ENCODE results near the gene UTP11. TPM values are rescaled to one million over a fixed set of nuclear protein-coding genes. Genes with fewer than 3 reads are reported as not detected.

UTP11 gene
- total and polyA plus RNA-seq, 2 of the 8 experiments (the other 6 are each of a cell fraction or from before 2014, with no cell fraction given), result 19.5 to 60.5 TPM

DNA sequence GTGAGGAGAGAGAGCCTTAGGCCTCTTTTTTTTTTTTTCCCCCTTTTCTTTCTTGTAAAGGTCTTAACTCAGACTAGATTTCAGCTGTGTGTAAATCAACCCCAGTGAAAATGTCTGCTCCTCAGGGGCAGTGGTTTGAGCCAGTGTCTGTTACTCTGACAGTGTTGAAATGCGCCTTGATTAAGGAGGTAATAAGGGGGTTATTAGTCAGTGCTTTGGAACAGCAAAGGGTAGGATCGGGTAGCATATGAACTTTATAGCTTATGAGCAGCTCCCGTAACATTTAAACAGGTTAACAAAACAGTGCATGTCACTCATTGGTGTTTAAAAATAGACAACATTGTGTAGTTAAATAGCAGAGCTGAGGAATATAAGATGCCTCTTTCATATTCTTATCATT lies 10.3 kb downstream of the UTP11 start:
- POLR2A ChIA-PET (ENCODE audit: partially characterized antibody), result interaction anchor here (0.7 to 1.7 kb wide), 5 partner anchors 9 to 481 kb away, joined by 3 to 7 read pairs (median 4); no protein-coding TSS in a partner anchor

More for the DNA sequence above, 10.3 kb downstream of the UTP11 start:
- Histone ChIP-seq H3K18ac (ENCODE audit: extremely low read depth, low read length) (no peak overlapping the region), H2BK5ac (ENCODE audit: low read depth, low read length) (no peak overlapping the region), H3K4me3 (ENCODE audit: extremely low read depth in 1 of 4, insufficient read depth in 2 of 4, low read depth in 3 of 4, low read length in 4 of 4) (no peak overlapping the region), H4K8ac (ENCODE audit: extremely low read depth, insufficient read depth, low read length) (no peak overlapping the region), H3K4me2 (ENCODE audit: insufficient read depth in 1 of 2, low read depth in 2 of 2, low read length in 2 of 2) (no peak overlapping the region), H4K91ac (replicated peaks; ENCODE audit: insufficient read length, low read length) (no peak overlapping the region), H3K9ac (replicated peaks in 1 of 4; ENCODE audit: extremely low read depth in 1 of 4, low read depth in 3 of 4, low read length in 3 of 4) (no peak overlapping the region), H2BK20ac (ENCODE audit: low read length) (no peak overlapping the region), H2BK15ac (ENCODE audit: low read length) (no peak overlapping the region), H4K5ac (ENCODE audit: insufficient read length, low read depth, low read length) (no peak overlapping the region), H3K56ac (replicated peaks; ENCODE audit: insufficient read length, low read depth, low read length) (no peak overlapping the region), H3K4ac (replicated peaks; ENCODE audit: insufficient read length, low read depth, low read length) (no peak overlapping the region), H3K79me1 (ENCODE audit: low read depth, low read length) (no peaks in the 10 kb centered on the region; the same call in 1 of the 2 replicates), H3K79me2 (ENCODE audit: control insufficient read depth in 1 of 2, insufficient read depth in 2 of 2, low read length in 2 of 2) (peaks cover 0 to 4% of the 10 kb centered on the region in 2 experiments; a peak in 1 of 4 replicates), H3K27me3 (replicated peaks in 1 of 4; ENCODE audit: control insufficient read depth in 3 of 4, extremely low read depth in 1 of 4, insufficient read depth in 3 of 4, low read length in 3 of 4) (no peaks in the 10 kb centered on the region), H4K20me1 (replicated peaks in 1 of 2; ENCODE audit: control insufficient read depth in 1 of 2, insufficient read depth in 2 of 2, low read length in 2 of 2) (peaks cover 0 to 2% of the 10 kb centered on the region in 2 experiments), H3K14ac (ENCODE audit: insufficient read length) (no peak overlapping the region), H3K4me1 (replicated peaks in 1 of 4; ENCODE audit: control insufficient read depth in 3 of 4, insufficient read depth in 4 of 4, low read length in 3 of 4) (peaks cover 0 to 6% (median 2%) of the 10 kb centered on the region in 4 experiments; a peak in 2 of 7 replicates), H3K23me2 (ENCODE audit: low read depth, low read length) (no peaks in the 10 kb centered on the region), H2AFZ (ENCODE audit: low read length) (no peak overlapping the region), H3K9me3 (ENCODE audit: insufficient read depth in 2 of 2, low read depth in 1 of 2, low read length in 1 of 2) (no peaks in the 10 kb centered on the region), H2BK120ac (replicated peaks; ENCODE audit: low read depth, low read length) (no peak overlapping the region), H3K23ac (ENCODE audit: insufficient read length) (no peak overlapping the region), H3K36me3 (ENCODE audit: control insufficient read depth in 2 of 4, insufficient read depth in 4 of 4, low read length in 3 of 4) (peaks cover 35 to 69% (median 59%) of the 10 kb centered on the region in 4 experiments), H3K27ac (ENCODE audit: low read depth, low read length) (no peak overlapping the region), H2BK12ac (ENCODE audit: low read depth, low read length) (no peak overlapping the region), H2AK5ac (ENCODE audit: low read depth, low read length) (no peak overlapping the region)
- CTCF ChIA-PET (ENCODE audit: partially characterized antibody), result interaction anchor here (0.6 to 15.9 kb wide), 4 partner anchors 17 to 818 kb away, joined by 3 to 211 read pairs (median 5); partner anchors contain the start of gene SF3A3
- WGBS, 2 experiments (ENCODE audit: extremely low coverage in 1 of 2, insufficient coverage in 1 of 2, insufficient read length in 1 of 2, insufficient replicate concordance in 2 of 2, low coverage in 1 of 2, low lambda C conversion rate in 2 of 2, missing lambda C conversion rate in 1 of 2), result 89% methylated on average over 3 of the region's 3 CpGs; no CpG with 5 or more reads in 1 of the 2 experiments
- DNase-seq (ENCODE audit: low read depth in 1 of 2, low spot score in 2 of 2), result no peak
- FAIRE-seq, result no peak
- TF ChIP-seq, protein P1, sequence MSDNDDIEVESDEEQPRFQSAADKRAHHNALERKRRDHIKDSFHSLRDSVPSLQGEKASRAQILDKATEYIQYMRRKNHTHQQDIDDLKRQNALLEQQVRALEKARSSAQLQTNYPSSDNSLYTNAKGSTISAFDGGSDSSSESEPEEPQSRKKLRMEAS (IDR thresholded peaks at IDR 0.05), result no peak
- no peak for TF ChIP-seq ASH2L (IDR thresholded peaks at IDR 0.05; ENCODE audit: low read length)
- TF ChIP-seq, protein P2, sequence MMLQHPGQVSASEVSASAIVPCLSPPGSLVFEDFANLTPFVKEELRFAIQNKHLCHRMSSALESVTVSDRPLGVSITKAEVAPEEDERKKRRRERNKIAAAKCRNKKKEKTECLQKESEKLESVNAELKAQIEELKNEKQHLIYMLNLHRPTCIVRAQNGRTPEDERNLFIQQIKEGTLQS (IDR thresholded peaks at IDR 0.05; ENCODE audit: insufficient read depth, low read depth, low read length), result no peak
